Esophagus squamous epithelium (tissue), 4 donors: Measurements from ENCODE around the gene PKHD1.

Source experiments
- POLR2A ChIP-seq, 4 donors: fragments of 450-650 bp; IDR thresholded peaks; one replicate each; pipeline ENCODE4 v1.6.1; 2017; ENCODE audit warnings: antibody characterized with exemption in 4 of 4, mild to moderate bottlenecking in 4 of 4, moderate library complexity in 3 of 4
- TF ChIP-seq, protein P1 (sequence below), 6 experiments: fragments of 450-650 bp in 4 of 6; fragments of 200-600 bp in 2 of 6; sonication (generic) in 2 of 6; IDR thresholded peaks; one replicate each; pipeline ENCODE4 v1.5.1; 2016 to 2019; ENCODE audit warnings: antibody characterized with exemption in 6 of 6, mild to moderate bottlenecking in 4 of 6, moderate library complexity in 4 of 6

DNA sequence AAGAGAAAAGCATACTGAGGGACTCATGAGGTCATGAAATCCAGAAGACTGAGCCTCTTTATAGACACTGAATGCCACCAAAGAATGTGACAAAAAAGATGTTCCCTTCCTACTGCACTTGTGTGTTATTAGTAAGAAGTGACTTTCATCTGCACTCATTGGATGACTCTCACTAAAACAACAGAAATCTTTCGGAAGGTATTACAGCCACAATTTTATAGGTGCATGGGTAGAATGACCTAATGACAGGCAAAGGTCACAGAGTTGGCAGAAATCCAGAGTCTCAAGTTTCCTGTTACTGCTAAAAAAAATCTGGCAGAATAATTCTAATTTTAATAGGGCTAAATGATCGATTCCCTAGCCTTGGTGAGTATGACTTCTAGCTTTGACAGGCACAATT, 13.3 kb downstream of the PKHD1 start:
- no peak for TF ChIP-seq POLR2A (IDR thresholded peaks at IDR 0.05)
- TF ChIP-seq, protein P1, sequence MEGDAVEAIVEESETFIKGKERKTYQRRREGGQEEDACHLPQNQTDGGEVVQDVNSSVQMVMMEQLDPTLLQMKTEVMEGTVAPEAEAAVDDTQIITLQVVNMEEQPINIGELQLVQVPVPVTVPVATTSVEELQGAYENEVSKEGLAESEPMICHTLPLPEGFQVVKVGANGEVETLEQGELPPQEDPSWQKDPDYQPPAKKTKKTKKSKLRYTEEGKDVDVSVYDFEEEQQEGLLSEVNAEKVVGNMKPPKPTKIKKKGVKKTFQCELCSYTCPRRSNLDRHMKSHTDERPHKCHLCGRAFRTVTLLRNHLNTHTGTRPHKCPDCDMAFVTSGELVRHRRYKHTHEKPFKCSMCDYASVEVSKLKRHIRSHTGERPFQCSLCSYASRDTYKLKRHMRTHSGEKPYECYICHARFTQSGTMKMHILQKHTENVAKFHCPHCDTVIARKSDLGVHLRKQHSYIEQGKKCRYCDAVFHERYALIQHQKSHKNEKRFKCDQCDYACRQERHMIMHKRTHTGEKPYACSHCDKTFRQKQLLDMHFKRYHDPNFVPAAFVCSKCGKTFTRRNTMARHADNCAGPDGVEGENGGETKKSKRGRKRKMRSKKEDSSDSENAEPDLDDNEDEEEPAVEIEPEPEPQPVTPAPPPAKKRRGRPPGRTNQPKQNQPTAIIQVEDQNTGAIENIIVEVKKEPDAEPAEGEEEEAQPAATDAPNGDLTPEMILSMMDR (IDR thresholded peaks at IDR 0.05) = no peak
